Neural progenitor cell (in vitro differentiated cells): ENCODE results near the gene WASHC2C. TPM values are rescaled to one million over a fixed set of nuclear protein-coding genes. Genes with fewer than 3 reads are reported as not detected.
"Not testable (repeated sequence)": the region's sequence is repeated elsewhere in the genome, so short reads cannot be mapped to it uniquely, and the experiment has no call there.

Source experiments
- DNase-seq: peaks from one replicate; pipeline ENCODE4 v3.0.0-alpha.2; 2016; ENCODE audit warnings: low spot score
- H2AFZ ChIP-seq: fragments of 200-600 bp; sonication (generic); replicated peaks from 2 replicates; pipeline ENCODE4 v1.6.1; 2016; ENCODE audit warnings: antibody characterized with exemption
- H3F3A ChIP-seq: fragments of 200-600 bp; sonication (generic); 2 replicates; pipeline ENCODE4 v1.6.1; 2016; ENCODE audit warnings: antibody characterized with exemption, low read depth
- H3K27ac ChIP-seq: fragments of 200-600 bp; sonication (generic); 2 replicates; pipeline ENCODE4 v1.5.1; 2016; ENCODE audit warnings: mild to moderate bottlenecking
- H3K27me3 ChIP-seq: fragments of 200-600 bp; sonication (generic); 2 replicates; pipeline ENCODE4 v1.6.1; 2016; ENCODE audit warnings: mild to moderate bottlenecking, moderate library complexity
- H3K36me3 ChIP-seq: fragments of 200-600 bp; sonication (generic); 2 replicates; pipeline ENCODE4 v1.5.1; 2016
- H3K4me1 ChIP-seq: fragments of 200-600 bp; sonication (generic); 2 replicates; pipeline ENCODE4 v1.6.1; 2016; ENCODE audit warnings: mixed run types
- H3K4me2 ChIP-seq: fragments of 200-600 bp; sonication (generic); 2 replicates; pipeline ENCODE4 v1.6.1; 2016
- H3K4me3 ChIP-seq: fragments of 200-600 bp; sonication (generic); 2 replicates; pipeline ENCODE4 v1.5.1; 2016
- H3K79me2 ChIP-seq: fragments of 200-600 bp; sonication (generic); 2 replicates; pipeline ENCODE4 v1.6.1; 2016; ENCODE audit warnings: low read depth
- H3K9ac ChIP-seq: fragments of 200-600 bp; sonication (generic); 2 replicates; pipeline ENCODE4 v1.6.1; 2016
- H3K9me3 ChIP-seq: fragments of 200-600 bp; sonication (generic); 2 replicates; pipeline ENCODE4 v1.5.1; 2016; ENCODE audit warnings: low read depth
- H4K20me1 ChIP-seq: fragments of 200-600 bp; sonication (generic); 2 replicates; pipeline ENCODE4 v1.6.1; 2016; ENCODE audit warnings: low read depth
- H3K27ac Mint-ChIP-seq: 3 replicates; pipeline ENCODE4 v1.8.0; 2021; ENCODE audit warnings: mixed read lengths
- H3K27me3 Mint-ChIP-seq: 2 replicates; pipeline ENCODE4 v1.8.0; 2022; ENCODE audit warnings: low read depth, mild to moderate bottlenecking, inconsistent platforms, moderate library complexity, mixed read lengths; ENCODE audit not compliant: insufficient read depth
- H3K36me3 Mint-ChIP-seq: 3 replicates; pipeline ENCODE4 v1.8.0; 2021; ENCODE audit warnings: mixed read lengths
- H3K4me1 Mint-ChIP-seq: 3 replicates; pipeline ENCODE4 v1.8.0; 2021; ENCODE audit warnings: mixed read lengths
- H3K4me3 Mint-ChIP-seq: 3 replicates; pipeline ENCODE4 v1.8.0; 2021; ENCODE audit warnings: mild to moderate bottlenecking, moderate library complexity, mixed read lengths
- H3K9me3 Mint-ChIP-seq: 3 replicates; pipeline ENCODE4 v1.8.0; 2020; ENCODE audit warnings: mixed read lengths
- CTCF ChIP-seq: fragments of 200-600 bp; sonication (generic); IDR thresholded peaks from 2 replicates; pipeline ENCODE4 v1.5.1; 2017; ENCODE audit warnings: antibody characterized with exemption, mild to moderate bottlenecking
- EZH2 ChIP-seq: fragments of 200-600 bp; sonication (generic); IDR thresholded peaks from 2 replicates; pipeline ENCODE4 v1.6.1; 2017; ENCODE audit warnings: antibody characterized with exemption, mild to moderate bottlenecking, moderate library complexity
- EZH2phosphoT487 ChIP-seq: fragments of 200-600 bp; sonication (generic); IDR thresholded peaks from 2 replicates; pipeline ENCODE4 v1.6.1; 2017; ENCODE audit warnings: antibody characterized with exemption
- total RNA-seq: library from RNA; depleted of rRNA; stranded (reverse); fragments of >200 nt; gene quantifications from 2 replicates; pipeline ENCODE4 v1.2.3, GENCODE V29; 2015; ENCODE audit warnings: low replicate concordance

The WASHC2C gene
- total RNA-seq, 1 donor from 2014 or later, result 33.0 TPM

- Histone ChIP-seq H3K9ac (no peak overlapping the region), H4K20me1 (no peaks in the 10 kb centered on the region), H3K36me3 (no peaks in the 10 kb centered on the region), H3K79me2 (no peaks in the 10 kb centered on the region), H3K4me3 (no peak overlapping the region), H3K4me1 (peaks cover 15% of the 10 kb centered on the region), H2AFZ (peak overlapping the region; percentile 58), H3K4me2 (no peak overlapping the region), H3K9me3 (no peaks in the 10 kb centered on the region), H3K27ac (no peak overlapping the region), H3K27me3 (no peaks in the 10 kb centered on the region), H3F3A (no peaks in the 10 kb centered on the region)
- peak; percentile 41 for DNase-seq
- Mint-ChIP-seq H3K27ac (no peak overlapping the region), H3K36me3 (no peaks in the 10 kb centered on the region), H3K27me3 (peaks cover 2% of the 10 kb centered on the region), H3K4me1 (peaks cover 12% of the 10 kb centered on the region), H3K4me3 (no peak overlapping the region), H3K9me3 (no peaks in the 10 kb centered on the region)
- TF ChIP-seq EZH2phosphoT487 (no peak), CTCF (peak; percentile 39), EZH2 (no peak)
Measured at GRCh38 chr10:45809837-45810236, 82.8 kb downstream of the WASHC2C start.

- no peak for DNase-seq
- H3K36me3 ChIP-seq, result no peaks in the 10 kb centered on the region
- peaks cover 3% of the 10 kb centered on the region for H3K27me3 Mint-ChIP-seq
- no peak overlapping the region for H3K4me2 ChIP-seq
- H3K9ac ChIP-seq, result no peak overlapping the region
- no peaks in the 10 kb centered on the region for H4K20me1 ChIP-seq
- no peaks in the 10 kb centered on the region for H3K36me3 Mint-ChIP-seq
- no peak overlapping the region for H3K4me3 ChIP-seq
- no peaks in the 10 kb centered on the region for H3K27me3 ChIP-seq
- H3K9me3 Mint-ChIP-seq, result peaks cover 1% of the 10 kb centered on the region
- peaks cover 12% of the 10 kb centered on the region for H3K4me1 Mint-ChIP-seq
- no peak overlapping the region for H3K27ac Mint-ChIP-seq
- no peak overlapping the region for H2AFZ ChIP-seq
- peaks cover 15% of the 10 kb centered on the region for H3K4me1 ChIP-seq
- no peaks in the 10 kb centered on the region for H3K9me3 ChIP-seq
- H3K4me3 Mint-ChIP-seq, result no peak overlapping the region
- H3F3A ChIP-seq, result no peaks in the 10 kb centered on the region
- no peak overlapping the region for H3K27ac ChIP-seq
- H3K79me2 ChIP-seq, result no peaks in the 10 kb centered on the region
- TF ChIP-seq EZH2 (no peak), CTCF (no peak), EZH2phosphoT487 (no peak)
Measured at GRCh38 chr10:45811075-45811474, 84.0 kb downstream of the WASHC2C start.

GRCh38 chr10:45812959-45813358, 85.9 kb downstream of the WASHC2C start:
- peaks cover 15% of the 10 kb centered on the region for H3K4me1 ChIP-seq
- H3K27me3 ChIP-seq, H3K36me3 ChIP-seq, H3K9ac ChIP-seq, H3K79me2 ChIP-seq, H4K20me1 ChIP-seq, H3K9me3 Mint-ChIP-seq, H3K27ac ChIP-seq, H3K4me2 ChIP-seq, H2AFZ ChIP-seq, H3K4me3 Mint-ChIP-seq, H3K27ac Mint-ChIP-seq, H3K27me3 Mint-ChIP-seq, H3K36me3 Mint-ChIP-seq, DNase-seq, H3K4me3 ChIP-seq, H3F3A ChIP-seq, H3K9me3 ChIP-seq: not testable (repeated sequence)
- H3K4me1 Mint-ChIP-seq, result peaks cover 12% of the 10 kb centered on the region

GRCh38 chr10:45814146-45814545, 87.1 kb downstream of the WASHC2C start:
- H3K36me3 Mint-ChIP-seq, H3K9me3 ChIP-seq, H3K27me3 ChIP-seq, H3K9ac ChIP-seq, H3K9me3 Mint-ChIP-seq, H3K27ac ChIP-seq, H3K4me1 Mint-ChIP-seq, DNase-seq, H3K4me3 ChIP-seq, H3F3A ChIP-seq, H3K4me2 ChIP-seq, H3K36me3 ChIP-seq, H3K27ac Mint-ChIP-seq, H3K4me1 ChIP-seq, H3K27me3 Mint-ChIP-seq, H4K20me1 ChIP-seq, H3K4me3 Mint-ChIP-seq, H2AFZ ChIP-seq, H3K79me2 ChIP-seq: not testable (repeated sequence)
